ENCODE measurements around the gene FUZ.

Gene FUZ

GRCh38 chr19:49807904-49808675, 5.0 kb downstream of the FUZ start:
- no peak for DNase-seq (ENCODE audit: low read depth in 4 of 4, low spot score in 1 of 4)

- no peak for DNase-seq (ENCODE audit: low read depth in 4 of 4, low spot score in 1 of 4)
Measured at GRCh38 chr19:49807058-49807903, 5.8 kb downstream of the FUZ start.

- DNase-seq (ENCODE audit: low read depth in 4 of 4, low spot score in 1 of 4): no peak
Measured at GRCh38 chr19:49806620-49806959, 6.5 kb downstream of the FUZ start.

GRCh38 chr19:49805822-49806619, 7.1 kb downstream of the FUZ start:
- DNase-seq (ENCODE audit: low read depth in 4 of 4, low spot score in 1 of 4): no peak

DNA sequence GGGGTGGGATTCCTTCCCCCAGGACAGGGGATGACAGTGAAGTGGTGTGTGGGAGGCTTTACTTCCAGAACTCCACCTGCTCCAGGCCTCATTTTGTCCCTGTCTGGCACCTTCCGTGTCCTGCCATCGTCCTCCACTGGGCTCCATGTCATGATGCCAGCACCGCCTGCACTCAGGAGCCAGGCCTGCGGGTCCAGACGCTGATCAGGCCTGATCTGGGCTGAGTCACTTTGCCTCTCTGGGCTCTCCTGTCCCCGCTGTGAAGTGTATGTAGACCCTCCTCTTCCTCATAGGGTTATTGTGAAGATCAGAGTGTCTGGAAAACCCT, 9.6 kb downstream of the FUZ start:
- DNase-seq (ENCODE audit: low read depth in 4 of 4, low spot score in 1 of 4): no peak

- DNase-seq (ENCODE audit: low read depth in 4 of 4, low spot score in 1 of 4): no peak
Measured at GRCh38 chr19:49802836-49803528, 10.1 kb downstream of the FUZ start.

DNA sequence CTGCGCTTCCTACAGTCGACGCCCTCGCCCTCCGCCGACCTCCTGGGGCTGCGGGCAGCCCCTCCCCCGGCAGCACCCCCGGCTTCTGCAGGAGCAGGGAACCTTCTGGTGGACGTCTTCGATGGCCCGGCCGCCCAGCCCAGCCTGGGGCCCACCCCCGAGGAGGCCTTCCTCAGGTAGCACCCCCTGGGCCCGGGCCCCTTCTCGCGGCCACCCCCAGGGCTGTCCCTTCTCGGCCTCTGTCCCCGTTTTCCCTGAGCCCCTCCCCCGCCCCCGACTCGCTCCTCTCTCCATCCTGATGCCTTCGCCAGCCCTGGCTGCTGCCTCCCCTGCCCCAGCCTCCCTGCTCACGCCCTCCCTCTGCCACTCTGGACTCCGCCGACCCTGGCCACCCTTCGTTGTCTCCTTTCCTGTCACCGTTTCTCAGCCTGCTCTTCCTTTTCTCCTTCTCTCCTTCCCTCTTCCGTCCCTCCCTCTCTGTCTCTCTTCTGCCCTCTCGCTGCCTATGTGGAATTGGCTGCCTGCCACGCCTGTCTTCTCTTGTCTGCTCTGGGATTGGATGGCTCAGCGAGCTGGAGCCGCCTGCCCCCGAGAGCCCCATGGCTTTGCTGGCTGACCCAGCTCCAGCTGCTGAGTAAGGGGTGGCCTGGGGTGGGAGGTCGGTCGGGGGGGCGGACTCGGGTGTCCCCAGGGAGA, 11.0 kb downstream of the FUZ start:
- DNase-seq (ENCODE audit: low read depth in 4 of 4, low spot score in 1 of 4): no peak

DNA sequence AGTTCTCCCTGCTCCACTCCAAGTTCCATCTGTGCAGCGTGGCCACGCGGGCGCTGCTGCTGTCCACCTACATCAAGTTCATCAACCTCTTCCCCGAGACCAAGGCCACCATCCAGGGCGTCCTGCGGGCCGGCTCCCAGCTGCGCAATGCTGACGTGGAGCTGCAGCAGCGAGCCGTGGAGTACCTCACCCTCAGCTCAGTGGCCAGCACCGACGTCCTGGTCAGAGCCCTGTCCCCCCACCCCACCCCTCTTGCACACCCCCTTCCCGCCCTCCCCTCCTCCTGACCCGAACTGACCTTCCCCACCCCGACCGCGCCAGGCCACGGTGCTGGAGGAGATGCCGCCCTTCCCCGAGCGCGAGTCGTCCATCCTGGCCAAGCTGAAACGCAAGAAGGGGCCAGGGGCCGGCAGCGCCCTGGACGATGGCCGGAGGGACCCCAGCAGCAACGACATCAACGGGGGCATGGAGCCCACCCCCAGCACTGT, 11.6 kb downstream of the FUZ start:
- no peak for DNase-seq (ENCODE audit: low read depth in 4 of 4, low spot score in 1 of 4)

GRCh38 chr19:49800771-49801170, 12.3 kb downstream of the FUZ start:
- no peak for DNase-seq (ENCODE audit: low read depth in 4 of 4, low spot score in 1 of 4)

DNA sequence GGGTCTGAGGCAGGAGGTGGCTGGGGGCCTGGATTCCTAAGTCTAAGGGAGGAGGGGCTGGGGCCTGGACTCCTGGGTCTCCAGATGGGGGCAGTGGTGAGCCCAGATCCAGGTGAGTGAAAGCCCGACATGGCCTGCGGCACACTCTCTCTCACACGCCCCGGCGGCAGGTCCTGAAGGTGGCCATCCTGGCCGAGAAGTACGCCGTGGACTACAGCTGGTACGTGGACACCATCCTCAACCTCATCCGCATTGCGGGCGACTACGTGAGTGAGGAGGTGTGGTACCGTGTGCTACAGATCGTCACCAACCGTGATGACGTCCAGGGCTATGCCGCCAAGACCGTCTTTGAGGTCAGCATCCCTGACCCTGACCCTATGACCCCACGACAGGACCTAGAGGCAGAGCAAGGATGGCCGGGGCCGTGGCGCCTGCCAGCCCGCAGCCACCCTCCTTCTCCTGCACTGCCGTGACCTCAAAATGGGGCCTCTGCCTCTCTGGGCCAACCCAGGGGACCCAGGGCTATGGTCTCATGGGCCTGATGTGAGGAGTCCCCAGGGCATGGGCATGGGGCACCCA, 13.2 kb downstream of the FUZ start:
- DNase-seq (ENCODE audit: low read depth in 4 of 4, low spot score in 1 of 4): no peak

DNA sequence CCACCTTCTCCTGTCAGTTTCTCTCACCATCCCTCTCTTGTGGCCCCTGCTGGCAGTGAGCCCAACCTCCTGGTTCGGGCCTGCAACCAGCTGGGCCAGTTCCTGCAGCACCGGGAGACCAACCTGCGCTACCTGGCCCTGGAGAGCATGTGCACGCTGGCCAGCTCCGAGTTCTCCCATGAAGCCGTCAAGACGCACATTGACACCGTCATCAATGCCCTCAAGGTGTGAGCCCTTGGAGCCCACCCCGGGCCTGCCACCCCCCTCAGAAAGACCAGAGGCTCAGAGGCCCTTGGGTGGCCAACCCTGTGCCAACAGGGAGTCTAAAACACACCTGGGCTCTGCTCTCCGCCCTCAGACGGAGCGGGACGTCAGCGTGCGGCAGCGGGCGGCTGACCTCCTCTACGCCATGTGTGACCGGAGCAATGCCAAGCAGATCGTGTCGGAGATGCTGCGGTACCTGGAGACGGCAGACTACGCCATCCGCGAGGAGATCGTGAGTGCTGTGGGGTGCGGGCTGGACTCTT, 13.8 kb downstream of the FUZ start:
- no peak for DNase-seq (ENCODE audit: low read depth in 4 of 4, low spot score in 1 of 4)

GRCh38 chr19:49798574-49798973, 14.5 kb downstream of the FUZ start:
- no peak for DNase-seq (ENCODE audit: low read depth in 4 of 4, low spot score in 1 of 4)

DNA sequence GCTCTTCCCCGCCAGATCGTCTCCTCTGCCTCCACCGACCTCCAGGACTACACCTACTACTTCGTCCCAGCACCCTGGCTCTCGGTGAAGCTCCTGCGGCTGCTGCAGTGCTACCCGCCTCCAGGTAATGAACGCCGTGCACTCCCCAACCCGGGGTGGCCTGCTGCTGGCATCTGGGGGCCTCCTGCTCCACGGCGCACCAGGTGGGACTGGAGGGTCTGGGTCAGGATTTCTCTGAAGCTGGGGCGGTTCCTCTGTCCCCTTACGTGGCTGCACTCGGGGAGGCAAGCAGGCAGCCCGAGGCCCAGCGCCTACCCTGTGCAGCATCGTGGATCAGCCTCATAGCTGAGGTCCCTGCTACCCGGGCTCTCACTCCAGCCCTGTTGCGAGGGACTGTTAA, 17.5 kb downstream of the FUZ start:
- no peak for DNase-seq (ENCODE audit: low read depth in 4 of 4, low spot score in 1 of 4)

DNA sequence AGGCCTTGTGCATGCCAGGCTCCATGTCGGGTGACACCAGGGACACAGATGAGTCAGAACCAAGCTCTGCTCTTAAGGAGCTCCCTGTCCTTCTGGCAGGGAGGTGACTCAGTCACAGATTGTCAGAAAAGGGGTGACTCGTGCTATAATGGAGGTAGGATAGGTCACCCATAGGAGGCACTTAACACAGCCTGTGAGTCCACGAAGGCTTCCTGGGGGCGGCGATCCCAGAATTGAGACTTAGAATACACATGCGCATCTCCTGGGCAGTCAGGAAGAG, 19.6 kb downstream of the FUZ start:
- no peak for DNase-seq (ENCODE audit: low read depth in 4 of 4, low spot score in 1 of 4)

DNA sequence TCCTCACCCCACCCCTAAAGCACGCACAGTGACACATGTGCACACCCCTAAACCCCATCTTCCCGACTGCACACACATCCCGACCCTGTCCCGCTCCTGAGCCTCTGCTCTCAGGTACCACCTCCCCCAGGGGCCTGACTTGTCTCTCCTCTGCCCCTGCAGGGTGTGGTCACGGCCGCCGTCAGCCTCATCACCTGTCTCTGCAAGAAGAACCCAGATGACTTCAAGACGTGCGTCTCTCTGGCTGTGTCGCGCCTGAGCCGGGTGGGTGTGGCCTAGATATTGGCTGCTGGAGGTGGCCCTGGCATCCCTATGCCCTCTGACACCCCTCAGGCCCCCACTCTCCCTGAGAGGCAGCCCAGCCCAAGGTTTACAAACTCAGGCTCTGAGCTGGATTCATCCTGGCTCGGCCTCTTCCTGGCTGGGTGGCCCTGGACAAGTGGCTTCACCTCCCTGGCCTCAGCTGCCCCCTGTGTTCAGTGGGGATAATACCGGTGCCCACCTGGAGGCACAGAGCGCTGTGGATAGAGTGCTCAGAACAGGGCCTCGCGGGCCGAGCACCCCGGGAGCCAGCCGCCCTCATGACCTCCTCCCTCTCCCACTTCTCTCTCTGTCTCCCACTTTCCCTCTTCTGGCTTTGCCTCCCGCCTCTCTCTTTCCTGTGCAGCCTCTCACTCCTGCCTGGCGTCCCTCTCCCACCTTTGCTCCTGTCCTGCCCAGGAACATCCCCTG, 20.1 kb downstream of the FUZ start:
- DNase-seq (ENCODE audit: low read depth in 4 of 4, low spot score in 1 of 4): no peak

GRCh38 chr19:49791776-49792445, 21.2 kb downstream of the FUZ start:
- no peak for DNase-seq (ENCODE audit: low read depth in 4 of 4, low spot score in 1 of 4)

GRCh38 chr19:49790866-49791265, 22.2 kb downstream of the FUZ start:
- DNase-seq (ENCODE audit: low read depth in 4 of 4, low spot score in 1 of 4): no peak

- DNase-seq (ENCODE audit: low read depth in 4 of 4, low spot score in 1 of 4): no peak
Measured at GRCh38 chr19:49788857-49789256, 24.2 kb downstream of the FUZ start.

- DNase-seq (ENCODE audit: low read depth in 4 of 4, low spot score in 1 of 4): no peak
Measured at GRCh38 chr19:49787746-49788145, 25.3 kb downstream of the FUZ start.
